GM21619 (cell line): ENCODE results near the gene ROBO1.
"Not testable (repeated sequence)": the region's sequence is repeated elsewhere in the genome, so short reads cannot be mapped to it uniquely, and the experiment has no call there.

Source experiments
- ATAC-seq: cut with Tn5 transposase; IDR thresholded peaks from one replicate; pipeline ENCODE4 v1.9.1; 2021; ENCODE audit not compliant: unreplicated experiment

Gene ROBO1

GRCh38 chr3:78765671-78766485, 1001.9 kb downstream of the ROBO1 start:
- ATAC-seq: no peak

GRCh38 chr3:78764634-78765033, 1003.2 kb downstream of the ROBO1 start:
- no peak for ATAC-seq

- ATAC-seq: no peak
Measured at GRCh38 chr3:78762121-78762520, 1005.7 kb downstream of the ROBO1 start.

GRCh38 chr3:78761126-78761525, 1006.7 kb downstream of the ROBO1 start:
- no peak for ATAC-seq

- ATAC-seq: no peak
Measured at GRCh38 chr3:78757731-78758130, 1010.1 kb downstream of the ROBO1 start.

GRCh38 chr3:78754066-78754743, 1013.6 kb downstream of the ROBO1 start:
- ATAC-seq: no peak

- no peak for ATAC-seq
Measured at GRCh38 chr3:78751266-78751665, 1016.5 kb downstream of the ROBO1 start.

GRCh38 chr3:78750291-78750690, 1017.5 kb downstream of the ROBO1 start:
- not testable (repeated sequence) for ATAC-seq

GRCh38 chr3:78749056-78749455, 1018.7 kb downstream of the ROBO1 start:
- ATAC-seq: no peak

GRCh38 chr3:78745847-78746246, 1022.0 kb downstream of the ROBO1 start:
- ATAC-seq: no peak

- ATAC-seq: no peak
Measured at GRCh38 chr3:78742491-78742890, 1025.3 kb downstream of the ROBO1 start.

- ATAC-seq: no peak
Measured at GRCh38 chr3:78742041-78742440, 1025.8 kb downstream of the ROBO1 start.

GRCh38 chr3:78741066-78741645, 1026.6 kb downstream of the ROBO1 start:
- no peak for ATAC-seq

- no peak for ATAC-seq
Measured at GRCh38 chr3:78738833-78739232, 1029.0 kb downstream of the ROBO1 start.

- no peak for ATAC-seq
Measured at GRCh38 chr3:78737988-78738387, 1029.8 kb downstream of the ROBO1 start.

- no peak for ATAC-seq
Measured at GRCh38 chr3:78736863-78737262, 1030.9 kb downstream of the ROBO1 start.

GRCh38 chr3:78734048-78734637, 1033.7 kb downstream of the ROBO1 start:
- ATAC-seq: no peak

- no peak for ATAC-seq
Measured at GRCh38 chr3:78732893-78733292, 1034.9 kb downstream of the ROBO1 start.

- ATAC-seq: no peak
Measured at GRCh38 chr3:78732471-78732870, 1035.3 kb downstream of the ROBO1 start.

- no peak for ATAC-seq
Measured at GRCh38 chr3:78729946-78730345, 1037.9 kb downstream of the ROBO1 start.

GRCh38 chr3:78728406-78729145, 1039.2 kb downstream of the ROBO1 start:
- ATAC-seq: no peak
